Hematopoietic multipotent progenitor cell treated with erythropoietin and hydrocortisone succinate and interleukin-3 and kit ligand, for 4 days (in vitro differentiated cells): ENCODE measurements around the gene CDKN1C.

Experiments used
- DNase-seq: peaks from one replicate; pipeline ENCODE4 v3.0.0-alpha.2; 2015

Gene CDKN1C

DNA sequence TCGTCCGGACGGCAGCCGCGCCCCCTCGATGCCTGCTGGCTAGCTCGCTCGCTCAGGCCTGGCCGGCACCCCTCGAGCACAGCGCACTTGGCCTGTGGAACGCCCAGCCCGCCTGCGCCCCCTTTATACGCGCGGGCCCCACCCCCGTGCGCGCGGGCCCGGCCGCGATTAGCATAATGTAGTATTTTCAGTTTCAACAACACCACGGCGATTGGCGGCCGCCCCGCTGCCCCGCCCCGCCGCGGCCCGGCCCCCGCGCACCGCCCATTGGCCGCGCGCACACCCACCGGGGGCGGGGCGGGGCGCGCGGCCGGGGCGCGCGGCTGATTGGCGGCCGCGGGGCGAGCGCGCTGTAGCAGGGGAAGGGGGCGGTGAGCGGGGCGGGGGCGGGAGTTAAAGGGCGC, at the start of gene CDKN1C:
Gene CDKN1C (minus strand): TSS at position 98 of the 404 bp plus-strand sequence. CDS start 319 bp downstream, outside the sequence.
- DNase-seq = peak; percentile 91

DNA sequence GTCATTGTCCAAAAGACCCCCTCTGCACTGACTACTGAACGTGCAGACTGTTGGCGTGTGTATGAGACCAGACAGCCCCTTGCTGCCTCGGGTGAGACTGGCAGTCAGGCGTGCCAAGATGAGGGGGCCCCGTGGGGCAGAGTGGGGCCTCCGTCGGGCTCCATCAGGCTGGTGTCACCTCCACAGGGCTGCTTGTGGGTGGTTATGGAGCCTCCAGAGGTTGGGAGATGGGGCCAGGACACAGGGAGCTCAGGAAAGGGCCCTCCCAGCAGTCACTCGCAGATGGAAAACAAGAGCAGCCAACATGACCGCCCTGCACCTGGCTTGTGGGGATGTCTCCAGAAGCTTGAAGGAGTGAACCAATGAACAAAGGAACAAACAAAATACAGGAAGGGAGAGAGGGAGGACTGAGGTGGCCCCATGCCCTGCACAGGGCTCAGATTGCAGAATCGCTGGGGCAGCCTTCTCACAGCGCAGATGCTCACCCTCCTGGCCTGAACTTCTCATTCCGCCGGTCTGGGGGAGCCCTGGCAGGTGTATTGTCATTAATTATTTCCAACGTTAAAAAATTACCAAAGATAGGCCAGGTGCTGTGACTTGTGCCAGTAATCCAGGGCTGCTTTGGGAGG, 49.1 kb upstream of the CDKN1C start:
- DNase-seq = no peak

DNA sequence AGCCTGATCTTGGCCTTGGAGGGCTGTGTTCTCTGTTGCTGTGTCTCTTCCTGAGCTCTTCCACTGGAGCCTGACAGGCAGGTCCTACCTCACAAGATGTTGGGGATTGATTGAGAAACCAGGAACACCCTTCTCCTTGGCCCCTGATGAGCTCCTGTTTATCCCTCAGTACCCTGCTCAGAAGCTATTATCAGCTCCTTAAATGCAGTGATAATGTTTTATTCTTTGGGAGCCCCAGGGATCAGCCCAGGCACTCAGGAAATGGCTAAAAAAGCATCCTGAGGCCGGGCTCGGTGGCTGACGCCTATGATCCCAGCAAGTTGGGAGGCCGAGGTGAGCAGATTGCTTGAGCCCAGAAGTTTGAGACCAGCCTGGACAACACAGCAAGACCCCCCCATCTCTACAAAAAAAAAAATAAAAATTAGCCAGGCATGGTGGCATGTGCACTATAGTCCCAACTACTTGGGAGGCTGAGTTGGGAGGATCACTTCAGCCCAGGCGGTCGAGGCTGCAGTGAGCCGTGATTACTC, 48.5 kb upstream of the CDKN1C start:
- no peak for DNase-seq

DNA sequence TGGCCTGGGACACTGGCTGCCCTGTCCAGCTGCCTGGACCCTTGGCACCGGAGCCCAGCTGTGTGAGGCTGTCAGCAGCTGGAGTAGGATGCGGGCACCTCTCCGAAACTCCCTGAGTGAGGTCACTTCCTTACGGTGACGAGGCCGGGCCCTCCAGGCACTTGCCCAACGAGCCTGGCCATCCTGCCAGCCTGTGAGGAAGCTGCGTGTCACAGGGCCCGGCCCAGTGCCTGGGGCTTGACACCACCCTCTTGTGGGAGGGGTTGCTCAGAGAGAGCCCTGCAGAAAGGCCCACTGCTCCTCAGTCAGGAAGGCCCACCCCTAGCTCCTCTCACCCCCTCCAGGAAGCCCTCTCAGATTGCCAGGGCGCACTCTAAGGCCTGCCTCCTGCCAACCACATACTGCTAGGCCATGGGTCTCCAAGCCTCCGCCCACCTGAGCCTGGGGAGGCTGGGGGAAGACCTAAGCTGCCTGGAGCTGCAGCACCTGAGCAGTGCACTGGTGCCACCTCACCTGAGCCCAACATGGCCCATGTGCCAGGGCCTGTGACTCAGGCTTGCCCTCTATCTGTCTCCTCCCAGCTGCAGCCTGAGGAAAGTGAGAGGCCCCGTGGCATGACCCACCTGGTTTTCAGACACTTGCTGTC, 47.9 kb upstream of the CDKN1C start:
- DNase-seq = peak; percentile 94

DNA sequence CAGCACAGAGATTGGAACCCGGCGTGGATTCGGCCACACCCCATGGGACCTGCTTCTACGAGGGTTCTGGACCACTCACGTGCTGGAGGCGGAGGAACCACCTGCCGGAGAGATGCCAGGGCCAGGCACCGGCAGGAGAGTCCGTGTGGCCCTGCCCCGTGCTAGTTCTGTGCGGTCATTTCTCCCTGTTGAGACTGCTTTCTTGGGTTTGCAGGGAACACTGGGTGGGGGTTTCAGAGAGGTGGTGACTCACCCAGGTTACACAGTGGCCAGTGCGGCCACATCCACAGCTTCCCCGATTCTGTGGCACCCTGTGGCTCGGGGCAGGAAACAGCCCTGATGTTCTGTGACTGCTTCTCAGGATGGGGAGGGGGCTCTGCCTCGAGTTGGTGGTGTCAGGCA, 47.3 kb upstream of the CDKN1C start:
- peak; percentile 25 for DNase-seq

DNA sequence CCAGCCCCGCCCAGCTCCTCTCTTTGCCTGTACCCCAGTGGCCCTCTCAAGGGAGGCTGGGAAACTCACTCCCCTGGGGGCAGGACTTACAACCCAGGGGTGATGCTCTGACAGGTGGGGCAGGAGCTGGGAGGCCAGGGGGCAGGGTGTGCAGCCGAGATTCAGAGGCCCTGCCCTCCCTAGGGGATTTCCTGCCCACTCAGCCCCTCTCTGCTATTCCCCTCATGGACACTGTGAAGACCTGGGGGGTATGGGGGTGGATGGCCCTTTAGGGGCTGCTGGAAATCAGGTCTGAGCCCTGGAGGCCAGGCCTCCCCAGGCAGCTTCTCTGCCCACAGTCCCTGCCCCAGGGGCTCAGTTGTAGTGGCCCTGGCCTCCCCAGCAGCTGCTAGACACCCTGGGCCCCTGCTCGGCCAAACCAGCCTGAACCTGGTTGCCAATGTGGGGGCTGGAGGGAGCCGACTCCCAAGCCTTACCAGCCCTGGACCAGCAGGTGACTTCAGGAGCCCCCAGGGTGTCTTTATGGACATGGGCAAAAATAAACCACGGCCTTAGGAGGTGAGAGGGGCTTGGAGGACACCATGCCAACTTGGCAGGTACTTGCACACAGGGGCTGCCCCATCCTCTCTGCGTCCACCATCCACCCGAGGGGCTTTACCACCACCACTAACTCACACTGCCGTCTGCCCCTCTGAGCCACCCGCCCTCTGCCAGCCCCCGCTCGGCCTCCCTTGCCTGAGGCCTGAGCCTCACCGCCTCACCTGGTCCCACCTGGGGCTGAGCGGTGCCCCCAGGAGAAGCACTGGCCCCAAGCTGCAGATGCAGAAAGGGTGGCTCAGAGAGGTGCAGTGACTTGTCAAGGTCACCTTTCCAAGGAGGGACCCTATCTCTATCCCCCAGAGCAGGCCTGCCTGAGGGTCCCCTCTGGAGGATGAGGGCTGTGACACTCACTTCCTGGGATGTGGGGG, 46.5 kb upstream of the CDKN1C start:
- no peak for DNase-seq

DNA sequence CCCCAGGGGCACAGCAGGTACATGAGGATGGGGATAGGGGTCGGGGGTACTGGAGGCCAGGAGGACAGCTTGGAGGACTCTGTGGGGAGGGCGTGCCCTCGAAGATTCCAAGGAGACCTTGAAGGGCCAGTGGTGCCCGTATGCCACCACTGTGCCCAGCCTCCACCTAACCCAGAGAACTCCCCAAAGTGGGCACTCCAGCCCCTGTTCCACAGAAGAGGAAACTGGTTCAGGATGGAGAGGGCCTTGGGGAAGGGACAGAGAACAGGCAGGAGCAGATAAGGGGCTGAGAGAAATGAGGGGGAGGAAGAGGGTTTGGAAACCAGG, 45.8 kb upstream of the CDKN1C start:
- DNase-seq = no peak

DNA sequence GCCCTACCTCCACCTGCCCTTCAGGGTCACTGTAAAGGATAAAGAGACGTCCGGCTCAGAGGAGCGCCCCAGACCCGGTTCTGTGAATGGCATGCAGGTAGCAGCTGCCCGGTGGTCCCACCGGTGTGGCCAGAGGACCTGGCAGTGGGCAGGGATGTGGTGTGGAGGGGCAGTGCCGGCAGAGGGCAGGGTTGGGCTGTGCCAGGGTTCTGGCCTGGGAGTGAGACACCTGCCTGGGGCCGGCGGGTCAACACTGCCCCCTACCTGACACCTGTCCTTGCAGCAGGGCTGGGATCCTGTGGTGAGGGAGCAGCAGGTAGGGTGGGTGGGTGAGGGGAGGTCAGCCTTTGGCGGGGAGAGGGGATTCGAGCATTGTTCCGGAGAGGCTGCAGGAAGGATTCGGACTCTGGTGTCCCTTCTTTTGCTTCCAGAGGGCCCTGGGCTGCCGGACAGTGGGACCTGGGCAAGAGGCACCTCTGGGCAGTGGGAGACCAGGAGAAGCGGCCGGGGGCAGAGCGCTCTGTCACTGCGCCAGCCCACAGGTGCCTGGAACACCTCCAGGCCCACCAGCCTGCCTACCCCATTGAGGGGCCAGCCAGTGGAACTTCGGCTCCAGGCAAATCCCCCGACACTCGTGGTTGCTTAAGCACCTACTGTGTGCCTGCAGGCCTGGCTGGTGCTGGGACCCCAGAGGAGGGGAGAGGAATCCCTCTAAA, 45.3 kb upstream of the CDKN1C start:
- DNase-seq = peak; percentile 59

DNA sequence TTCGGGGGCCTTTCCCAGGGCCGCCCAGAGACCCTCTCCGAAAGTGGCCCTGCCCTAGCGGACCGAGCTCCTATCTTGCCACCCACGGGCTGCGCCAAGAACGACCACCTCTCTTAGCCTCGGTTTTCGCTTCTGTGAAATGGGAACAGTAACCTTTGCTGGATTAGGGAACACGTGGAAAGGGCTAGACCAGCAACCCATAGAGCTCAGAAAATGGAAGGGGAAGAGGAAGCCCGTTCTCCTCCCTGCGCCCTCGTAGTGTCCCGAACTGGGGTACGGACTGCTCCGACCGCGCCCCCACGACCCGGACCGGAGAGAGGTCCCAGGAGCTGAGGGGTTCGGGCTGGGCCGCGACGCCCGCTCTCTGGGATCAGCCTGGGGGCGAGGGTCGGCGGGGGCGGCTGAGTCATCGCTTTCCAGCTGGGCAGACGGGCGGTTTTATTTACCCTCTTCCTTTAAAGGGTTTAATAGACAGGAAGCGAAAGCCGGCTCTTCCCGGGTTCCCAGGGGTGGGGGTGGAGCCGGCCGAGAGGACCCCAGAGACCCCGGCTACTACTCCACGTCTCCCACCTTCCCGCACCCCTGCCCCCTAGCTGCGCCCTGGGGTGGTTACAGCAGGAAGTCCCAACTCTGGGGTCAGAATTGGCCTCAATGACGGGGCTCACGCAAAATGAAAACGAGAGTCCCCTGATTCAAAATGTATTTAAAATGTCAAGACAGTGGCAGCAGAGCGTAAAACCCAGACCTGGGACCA, 44.6 kb upstream of the CDKN1C start:
- DNase-seq = peak; percentile 61

DNA sequence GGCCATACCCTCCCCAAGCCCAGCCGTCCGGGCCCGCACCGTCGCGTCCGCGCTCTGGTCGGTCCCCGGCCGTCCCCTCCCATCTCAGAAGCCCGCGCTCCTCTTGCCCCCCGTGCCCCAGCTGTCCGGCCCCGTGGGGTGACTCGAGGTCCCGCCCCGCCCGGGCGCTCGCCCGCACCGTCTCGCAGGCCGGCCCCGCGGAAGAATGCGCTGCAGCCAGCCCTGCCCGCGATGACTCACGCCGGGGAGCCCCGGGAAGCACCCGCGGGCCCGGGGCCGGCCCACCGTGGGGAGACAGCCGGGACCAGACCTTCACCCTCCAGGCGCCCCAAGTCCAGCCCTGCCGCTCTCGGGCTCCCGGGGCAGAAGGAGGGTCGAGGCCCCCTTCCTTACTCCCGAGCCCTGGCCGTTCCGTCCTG, 44.0 kb upstream of the CDKN1C start:
- peak; percentile 28 for DNase-seq

DNA sequence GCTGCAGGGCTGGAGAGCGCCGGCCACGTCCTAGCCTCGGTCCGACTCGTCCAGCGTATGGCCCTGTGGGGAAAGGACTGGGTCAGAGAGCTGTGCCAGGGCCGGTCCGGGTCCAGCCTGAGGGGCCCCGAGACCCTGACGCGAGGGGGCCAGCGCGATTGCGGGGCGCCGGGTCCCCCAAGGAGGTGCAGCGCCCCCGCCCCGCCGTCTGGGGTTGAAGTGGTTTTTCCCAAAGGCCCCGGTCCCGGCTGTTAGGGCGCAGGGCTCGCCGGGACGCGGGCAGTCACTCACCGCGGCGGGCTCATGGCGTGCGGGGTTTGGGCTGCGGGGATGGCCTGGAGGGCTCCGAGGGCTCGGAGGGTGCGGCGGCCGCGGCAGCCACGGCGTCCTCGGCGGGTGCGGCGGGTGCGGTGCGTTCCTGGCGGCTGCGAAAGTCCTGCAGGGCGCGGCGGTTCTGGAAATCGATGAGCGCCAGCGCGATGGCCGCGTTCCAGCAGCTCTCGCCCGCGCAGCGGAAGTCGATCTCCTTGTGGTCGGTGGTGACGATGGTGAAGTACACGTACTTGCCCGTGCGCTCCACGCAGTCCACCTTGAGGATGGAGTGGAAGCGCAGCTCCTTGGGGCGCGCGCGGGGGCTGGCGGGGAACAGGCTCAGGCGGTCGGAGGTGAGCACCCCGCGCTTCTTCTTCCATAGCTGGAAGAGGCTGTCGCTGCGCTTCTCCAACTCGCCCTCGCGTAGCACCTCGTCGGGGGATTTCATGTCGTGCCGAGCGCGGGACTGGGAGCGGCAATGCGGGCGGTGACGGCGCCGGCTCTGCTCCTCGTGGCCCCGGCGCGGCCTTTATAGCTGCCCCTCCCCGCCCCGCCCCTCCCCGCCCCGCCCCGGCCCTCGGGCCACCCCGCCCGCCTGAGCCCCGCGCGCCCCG, 43.3 kb upstream of the CDKN1C start, which contains the start of gene PHLDA2:
Gene PHLDA2 (minus strand): TSS at position 816 of the 926 bp plus-strand sequence. CDS start 56 bp downstream, at position 760.
- peak; percentile 65 for DNase-seq

DNA sequence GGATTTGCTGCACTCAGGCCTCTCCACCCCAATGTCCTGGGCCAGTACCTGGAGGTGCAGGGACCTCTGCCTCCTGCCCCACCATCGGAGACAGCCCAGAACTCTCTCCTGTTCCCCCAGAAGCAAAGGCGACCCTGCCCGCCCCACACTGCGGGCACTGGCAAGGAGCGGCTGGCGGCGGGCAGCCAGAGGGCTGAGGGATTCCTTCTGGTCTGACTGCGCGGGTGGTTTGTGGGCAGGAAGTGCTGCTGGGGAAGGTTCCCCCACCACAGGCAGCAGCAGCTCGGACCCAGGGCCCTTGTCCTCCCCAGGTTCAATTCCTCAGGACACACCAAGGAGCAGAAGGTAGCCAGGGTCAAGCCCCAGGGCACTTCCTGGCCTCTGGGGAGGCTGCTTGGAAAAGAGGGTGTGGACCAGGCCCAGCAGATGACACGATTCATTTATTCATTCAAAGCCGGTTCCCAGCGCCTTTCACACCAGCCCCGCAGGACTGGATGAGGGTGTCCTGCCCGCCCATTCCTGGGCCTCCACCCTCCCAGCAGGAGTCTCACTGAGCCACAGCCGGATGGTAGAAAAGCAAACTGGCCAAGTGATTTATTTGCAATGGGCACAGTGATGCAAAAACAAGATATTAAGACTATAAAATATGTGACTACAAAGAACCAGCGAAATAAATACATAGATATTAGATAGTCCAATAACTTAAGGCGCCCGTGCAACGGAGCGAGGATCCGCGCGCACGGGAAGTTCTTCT, 42.5 kb upstream of the CDKN1C start:
- peak; percentile 41 for DNase-seq

DNA sequence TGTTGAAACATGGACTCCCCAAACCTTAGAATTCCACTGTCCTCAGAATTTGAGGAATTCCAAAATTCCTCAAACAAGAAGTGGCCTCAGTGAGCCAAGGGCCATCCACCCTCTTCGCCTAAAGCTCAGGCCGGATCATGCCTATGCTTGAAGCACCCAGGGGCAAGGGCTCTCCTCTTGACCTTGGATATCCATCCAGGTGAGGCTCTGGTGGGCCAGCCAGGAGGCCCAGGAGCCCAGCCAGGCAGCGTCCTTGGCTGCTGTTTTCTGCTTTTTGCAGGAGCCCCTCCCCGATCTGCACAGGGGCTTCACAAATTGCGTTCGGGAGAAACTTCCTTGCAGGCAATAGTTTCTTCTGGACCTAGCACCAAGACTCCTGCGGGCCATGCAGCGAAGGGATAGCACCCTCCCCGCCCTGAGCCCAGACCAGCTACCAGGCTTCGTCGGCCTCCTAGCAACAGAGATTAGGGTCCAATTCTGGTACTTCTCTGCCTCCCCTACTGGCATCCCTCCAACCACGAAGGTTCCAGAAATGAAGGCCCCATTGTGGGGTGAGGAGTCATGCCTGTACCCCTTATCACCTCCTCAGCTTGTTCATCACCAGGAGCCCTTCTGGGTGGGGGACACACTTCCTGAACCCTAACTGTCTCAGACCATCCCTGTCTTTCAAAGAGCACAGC, 41.7 kb upstream of the CDKN1C start:
- DNase-seq = no peak

DNA sequence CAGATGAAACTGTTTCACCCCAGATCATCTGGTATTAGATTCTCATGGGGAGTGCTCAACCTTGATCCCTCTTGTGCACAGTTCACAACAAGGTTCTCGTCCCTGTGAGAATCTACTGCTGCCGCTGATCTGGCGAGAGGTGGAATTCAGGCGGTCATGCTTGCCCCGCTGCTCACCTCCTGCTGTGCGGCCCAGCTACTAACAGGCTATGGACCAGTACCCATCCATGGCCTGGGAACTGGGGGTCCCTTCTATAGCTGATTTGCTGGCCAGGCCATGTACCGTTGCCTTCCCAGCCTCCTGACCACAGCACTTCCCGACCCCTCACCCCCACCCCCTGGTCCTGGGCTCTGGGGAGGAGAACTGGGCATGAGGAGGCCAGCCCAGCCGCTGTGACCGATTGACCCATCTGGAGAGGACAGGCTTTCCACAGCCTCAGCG, 41.1 kb upstream of the CDKN1C start:
- DNase-seq = no peak

DNA sequence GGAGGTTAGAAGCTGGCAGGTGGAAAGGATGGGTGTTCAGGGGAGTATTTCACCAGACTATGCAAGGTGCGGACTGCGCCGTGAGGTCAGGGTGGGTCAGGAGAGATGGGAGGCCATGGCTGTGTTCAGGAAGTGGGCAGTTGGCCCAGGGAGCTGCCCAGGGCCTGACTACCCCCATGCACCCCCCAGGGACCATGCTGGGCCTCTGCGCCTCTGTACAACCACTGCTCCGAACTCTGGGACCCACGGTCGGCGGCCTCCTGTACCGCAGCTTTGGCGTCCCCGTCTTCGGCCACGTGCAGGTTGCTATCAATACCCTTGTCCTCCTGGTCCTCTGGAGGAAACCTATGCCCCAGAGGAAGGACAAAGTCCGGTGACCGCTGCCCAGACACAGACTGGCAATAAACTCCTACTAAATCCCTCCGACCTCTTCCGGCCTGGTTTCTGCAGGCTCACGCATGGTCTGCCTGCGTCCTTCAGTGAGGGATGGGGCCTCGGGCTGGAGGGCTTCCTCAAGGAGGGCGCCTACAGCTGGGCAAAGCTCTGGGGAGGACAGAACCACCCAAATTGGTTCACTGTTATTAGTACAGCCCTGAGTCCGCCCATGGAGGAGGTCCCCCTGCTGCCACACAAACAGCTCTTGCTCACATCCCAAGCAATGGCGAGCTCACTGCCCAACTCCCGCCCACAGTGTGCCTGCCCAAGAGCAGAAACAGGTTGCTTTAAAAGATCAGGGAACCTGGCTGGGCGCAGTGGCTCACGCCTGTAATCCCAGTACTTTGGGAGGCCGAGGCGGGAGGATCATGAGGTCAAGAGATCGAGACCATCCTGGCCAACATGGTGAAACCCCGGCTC, 39.5 kb upstream of the CDKN1C start:
- DNase-seq = no peak

DNA sequence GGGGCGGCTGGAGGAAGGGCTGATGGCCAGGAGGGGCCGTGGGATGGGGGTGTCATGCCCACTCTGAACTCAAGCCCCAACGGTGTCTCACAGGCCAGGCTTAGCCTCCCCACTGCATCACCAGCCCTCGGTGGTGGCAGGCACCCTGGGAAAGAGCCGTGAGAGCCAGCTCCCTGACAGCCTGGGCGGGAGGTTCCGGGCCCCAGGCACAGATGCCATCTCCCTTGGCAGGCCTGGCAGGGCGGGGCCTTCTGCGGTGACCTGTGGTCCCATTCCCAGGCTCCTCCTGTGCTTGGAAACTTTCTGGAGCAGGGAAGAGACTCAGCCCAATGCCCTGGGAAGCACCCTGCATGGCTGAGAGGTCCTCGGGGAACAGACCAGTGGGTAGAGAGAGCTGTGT, 38.8 kb upstream of the CDKN1C start:
- DNase-seq = no peak

DNA sequence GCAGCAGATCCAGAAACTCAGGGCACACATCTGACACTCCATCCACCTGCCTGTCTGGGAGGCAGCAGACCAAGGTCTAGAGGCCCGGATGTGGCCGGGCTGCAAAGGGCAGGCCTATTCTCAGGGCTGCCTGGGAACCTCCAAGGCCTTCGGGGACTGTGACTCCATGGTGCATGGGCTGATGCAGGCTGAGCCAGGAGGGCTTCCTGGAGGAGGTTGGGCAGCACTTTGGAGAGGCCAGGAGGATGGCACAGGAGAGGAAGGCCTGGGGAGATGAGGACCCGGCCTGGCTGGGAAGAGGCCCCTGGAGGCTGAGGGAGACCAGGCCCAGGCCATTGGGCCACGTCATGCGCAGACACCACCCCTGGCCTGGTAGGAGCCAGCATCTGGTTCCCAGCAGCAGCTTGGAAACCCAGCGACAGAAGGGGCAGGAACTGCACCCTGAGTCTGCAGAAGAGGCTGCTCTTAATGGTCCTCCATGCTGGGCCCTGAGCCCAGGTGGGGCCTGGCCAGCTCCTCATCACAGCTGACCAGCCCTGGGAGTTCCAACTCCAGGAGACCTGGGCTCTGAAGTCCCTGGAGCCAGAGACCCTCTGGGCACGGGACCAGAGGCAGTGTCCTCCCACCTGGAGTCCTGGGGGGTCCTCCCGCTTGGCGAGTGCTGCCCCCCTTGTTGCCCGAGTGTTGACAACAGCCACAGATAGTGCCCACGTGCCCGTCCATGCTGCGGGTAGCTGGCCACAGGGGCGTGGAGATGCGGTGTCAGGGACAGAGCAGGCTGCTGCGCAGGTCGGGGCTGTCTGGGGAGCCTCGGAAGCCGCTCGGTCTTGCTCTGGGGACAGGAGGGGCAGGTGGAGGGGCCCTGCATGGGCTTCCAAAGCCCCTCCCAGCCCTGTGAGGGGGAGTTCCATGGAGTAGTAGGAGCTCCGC, 38.1 kb upstream of the CDKN1C start:
- DNase-seq = no peak
